Kidney (tissue), 14 donors: Measurements from ENCODE around the gene PRR29. TPM values are rescaled to one million over a fixed set of nuclear protein-coding genes. Genes with fewer than 3 reads are reported as not detected.

ENCODE experiments used
- DNase-seq, 5 donors: peaks; one replicate each; pipeline ENCODE4 v3.0.0-alpha.2; 2013 to 2020
- FAIRE-seq: peaks from 2 replicates; lab custom pipeline; 2012; peaks lifted over from hg19 to GRCh38; lab: Jason Lieb, UNC
- H3K27ac ChIP-seq, 2 donors: one replicate each; pipeline ENCODE4 v1.7.0; 2013; ENCODE audit warnings: low read depth in 2 of 2, low read length in 2 of 2, inconsistent platforms in 1 of 2
- H3K27me3 ChIP-seq: one replicate; pipeline ENCODE4 v1.7.1; 2013; ENCODE audit warnings: low read length, inconsistent platforms; ENCODE audit not compliant: control insufficient read depth, insufficient read depth
- H3K36me3 ChIP-seq, 3 donors: one replicate each; pipeline versions ENCODE4 v1.7.0 to v1.7.1; 2013; ENCODE audit warnings: low read length in 3 of 3, control low read depth in 1 of 3, inconsistent platforms in 1 of 3; ENCODE audit not compliant: insufficient read depth in 3 of 3, control insufficient read depth in 2 of 3
- H3K4me1 ChIP-seq, 3 donors: one replicate each; pipeline versions ENCODE4 v1.7.0 to v1.7.1; 2013; ENCODE audit warnings: low read length in 3 of 3, inconsistent platforms in 1 of 3, low read depth in 1 of 3; ENCODE audit not compliant: control insufficient read depth in 2 of 3, insufficient read depth in 2 of 3
- H3K4me3 ChIP-seq, 3 donors: one replicate each; pipeline versions ENCODE4 v1.7.0 to v1.8.1; 2013; ENCODE audit warnings: low read length in 3 of 3, control low read depth in 1 of 3, inconsistent platforms in 1 of 3
- H3K9ac ChIP-seq, 3 donors: one replicate each; pipeline versions ENCODE4 v1.7.0 to v1.7.1; 2013; ENCODE audit warnings: low read length in 3 of 3, control low read depth in 1 of 3, inconsistent platforms in 1 of 3
- H3K9me3 ChIP-seq, 3 donors: one replicate each; pipeline versions ENCODE4 v1.7.0 to v1.7.1; 2013; ENCODE audit warnings: low read length in 3 of 3, control low read depth in 1 of 3, inconsistent platforms in 1 of 3; ENCODE audit not compliant: control insufficient read depth in 2 of 3, insufficient read depth in 1 of 3
- intact Hi-C: fragments of 100-400 bp; cut with DNase I; formaldehyde crosslinking; loops from one replicate; pipeline ENCODE4 v1.11.1; 2022
- polyA plus RNA-seq: library from polyadenylated mRNA; stranded (reverse); fragments of 350-450 nt; fragmentation: Illumina TruSeq; extraction: RNeasy Lipid Tissue Mini Kit (QIAGEN cat#74804); gene quantifications from one replicate; pipeline ENCODE4 v1.2.3, GENCODE V29; 2014; ENCODE audit warnings: low read depth, low replicate concordance; ENCODE audit not compliant: insufficient read depth
- total RNA-seq: library from RNA; stranded (reverse); fragmentation: NEBNext Ultra II Directional; extraction: Animal tissue kit (Norgen Biotek cat#: 25700); gene quantifications from one replicate; pipeline ENCODE4 v1.2.1, GENCODE V29; 2021
- TF ChIP-seq, protein P1 (sequence below): IDR thresholded peaks from 3 replicates; pipeline ENCODE4 v1.5.1; 2012; ENCODE audit warnings: mild to moderate bottlenecking, moderate library complexity, borderline replicate concordance; ENCODE audit not compliant: insufficient read depth; ENCODE audit errors: extremely low read depth
- donor health status: control.
- donor health status: control.
- donor health status: control.
- donor health status: control.
- donor health status: control.
- donor health status: DM: yes; HTN: yes; CAD: no.
- donor health status: Normal renal cell carcinoma (clear cell type).

Gene PRR29
- total and polyA plus RNA-seq, 2 donors from 2014 or later: 1.2 to 4.4 TPM

DNA sequence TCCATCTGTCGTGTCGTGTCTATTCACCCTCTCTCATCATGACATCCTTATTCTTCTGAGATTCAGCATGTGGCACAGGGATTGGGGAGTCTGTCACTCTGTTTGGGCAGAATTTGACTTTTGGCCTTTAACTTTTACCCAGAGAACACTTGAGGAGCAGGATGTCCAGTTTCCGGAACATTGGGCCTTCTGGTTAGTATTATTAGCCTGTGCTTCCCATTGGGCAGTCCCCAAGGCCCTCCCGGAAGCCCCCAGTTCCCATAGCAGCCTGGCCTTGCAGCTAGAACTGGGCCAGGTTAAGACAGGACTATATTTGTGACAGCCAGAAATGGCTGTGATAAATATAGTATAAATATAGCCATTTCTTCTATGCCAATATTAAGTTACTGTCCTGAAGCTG, 35.0 kb upstream of the PRR29 start:
- Histone ChIP-seq H3K9me3 (no peaks in the 10 kb centered on the region), H3K4me3 (no peak overlapping the region), H3K36me3 (no peaks in the 10 kb centered on the region), H3K9ac (no peak overlapping the region), H3K4me1 (peaks cover 0 to 6% (median 0%) of the 10 kb centered on the region in 3 donors), H3K27me3 (no peaks in the 10 kb centered on the region), H3K27ac (peak overlapping the region; percentile 33 to 51)
- DNase-seq (peak in 1 of 5 donors; percentile 45), FAIRE-seq (no peak)
- TF ChIP-seq, protein P1, sequence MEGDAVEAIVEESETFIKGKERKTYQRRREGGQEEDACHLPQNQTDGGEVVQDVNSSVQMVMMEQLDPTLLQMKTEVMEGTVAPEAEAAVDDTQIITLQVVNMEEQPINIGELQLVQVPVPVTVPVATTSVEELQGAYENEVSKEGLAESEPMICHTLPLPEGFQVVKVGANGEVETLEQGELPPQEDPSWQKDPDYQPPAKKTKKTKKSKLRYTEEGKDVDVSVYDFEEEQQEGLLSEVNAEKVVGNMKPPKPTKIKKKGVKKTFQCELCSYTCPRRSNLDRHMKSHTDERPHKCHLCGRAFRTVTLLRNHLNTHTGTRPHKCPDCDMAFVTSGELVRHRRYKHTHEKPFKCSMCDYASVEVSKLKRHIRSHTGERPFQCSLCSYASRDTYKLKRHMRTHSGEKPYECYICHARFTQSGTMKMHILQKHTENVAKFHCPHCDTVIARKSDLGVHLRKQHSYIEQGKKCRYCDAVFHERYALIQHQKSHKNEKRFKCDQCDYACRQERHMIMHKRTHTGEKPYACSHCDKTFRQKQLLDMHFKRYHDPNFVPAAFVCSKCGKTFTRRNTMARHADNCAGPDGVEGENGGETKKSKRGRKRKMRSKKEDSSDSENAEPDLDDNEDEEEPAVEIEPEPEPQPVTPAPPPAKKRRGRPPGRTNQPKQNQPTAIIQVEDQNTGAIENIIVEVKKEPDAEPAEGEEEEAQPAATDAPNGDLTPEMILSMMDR: no peak
- intact Hi-C loops: no loop called here

DNA sequence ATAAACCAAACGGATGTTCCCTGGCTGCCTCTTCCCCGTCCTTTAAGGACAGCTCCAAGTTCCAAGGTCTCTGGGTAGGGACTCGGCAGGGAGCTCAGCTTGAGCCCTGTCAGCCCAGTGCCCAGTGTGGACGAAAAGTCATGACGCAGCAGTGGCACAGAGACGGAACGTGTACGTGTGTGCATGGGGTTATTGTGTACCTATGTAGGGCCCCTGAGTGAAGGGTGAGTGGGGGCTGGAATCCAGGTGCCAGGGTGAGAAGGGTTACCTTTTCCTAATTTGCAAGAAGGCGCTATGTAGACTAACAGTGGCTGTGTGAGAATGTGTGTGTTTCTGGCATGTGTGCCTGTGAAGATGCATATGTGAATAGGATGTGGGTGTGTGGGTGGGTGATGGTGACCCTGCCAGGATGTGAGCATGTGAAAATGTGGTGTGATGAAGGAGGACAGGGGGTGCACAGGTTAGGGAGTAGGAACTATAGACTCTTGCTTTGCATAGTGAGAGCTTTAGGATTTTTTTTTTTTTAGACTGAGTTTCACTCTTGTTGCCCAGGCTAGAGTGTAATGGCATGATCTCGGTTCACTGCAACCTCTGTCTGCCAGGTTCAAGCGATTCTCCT, 31.4 kb upstream of the PRR29 start:
- no peaks in the 10 kb centered on the region for H3K36me3 ChIP-seq
- FAIRE-seq (no peak), DNase-seq (no peak)

DNA sequence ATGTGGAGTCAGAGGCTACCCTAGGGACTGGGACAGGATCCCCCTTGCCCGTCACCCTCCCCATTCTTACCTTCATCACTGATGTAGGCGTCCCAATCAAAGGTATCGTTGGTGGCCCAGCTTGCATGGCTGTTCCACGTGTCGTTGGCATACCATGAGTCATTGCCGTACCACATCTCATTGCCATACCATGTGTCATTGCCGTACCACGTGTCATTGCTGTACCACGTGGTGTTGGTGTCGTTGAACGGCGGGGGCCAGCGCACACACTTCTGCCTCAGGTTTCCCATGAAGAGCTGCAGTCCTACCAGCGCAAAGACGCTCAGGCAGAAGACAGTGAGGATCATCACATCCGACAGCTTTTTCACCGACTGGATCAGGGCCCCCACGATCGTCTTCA, 30.2 kb upstream of the PRR29 start:
- intact Hi-C loops: no loop called here
- Histone ChIP-seq H3K4me1 (peaks cover 0 to 2% (median 0%) of the 10 kb centered on the region in 3 donors), H3K27ac (no peak overlapping the region), H3K36me3 (no peaks in the 10 kb centered on the region), H3K4me3 (no peak overlapping the region), H3K27me3 (no peaks in the 10 kb centered on the region), H3K9ac (no peak overlapping the region), H3K9me3 (no peaks in the 10 kb centered on the region)
- DNase-seq (no peak), FAIRE-seq (no peak)
- TF ChIP-seq, protein P1: no peak

More for the DNA sequence above, 31.4 kb upstream of the PRR29 start:
- H3K9me3 ChIP-seq: no peaks in the 10 kb centered on the region
- intact Hi-C loops: no loop called here
- no peak overlapping the region for H3K4me3 ChIP-seq
- no peak overlapping the region for H3K9ac ChIP-seq
- peaks cover 0 to 2% (median 0%) of the 10 kb centered on the region in 3 donors for H3K4me1 ChIP-seq
- TF ChIP-seq, protein P1: no peak
- H3K27me3 ChIP-seq: no peaks in the 10 kb centered on the region
- H3K27ac ChIP-seq: no peak overlapping the region
